HG03460 (cell line): ENCODE results near the gene FZD7.

Experiments used
- ATAC-seq: cut with Tn5 transposase; IDR thresholded peaks from one replicate; pipeline ENCODE4 v1.9.1; 2021; ENCODE audit not compliant: unreplicated experiment

Gene FZD7

GRCh38 chr2:202036601-202037037, 3.0 kb downstream of the FZD7 start:
- no peak for ATAC-seq

GRCh38 chr2:202037086-202037485, 3.4 kb downstream of the FZD7 start:
- ATAC-seq, result no peak

- no peak for ATAC-seq
Measured at GRCh38 chr2:202038471-202039277, 5.0 kb downstream of the FZD7 start.

- no peak for ATAC-seq
Measured at GRCh38 chr2:202039278-202040078, 5.8 kb downstream of the FZD7 start.

GRCh38 chr2:202040079-202040844, 6.6 kb downstream of the FZD7 start:
- no peak for ATAC-seq

GRCh38 chr2:202042444-202042843, 8.8 kb downstream of the FZD7 start:
- ATAC-seq, result no peak

GRCh38 chr2:202043475-202043874, 9.8 kb downstream of the FZD7 start:
- ATAC-seq, result no peak

GRCh38 chr2:202044777-202045176, 11.1 kb downstream of the FZD7 start:
- ATAC-seq, result no peak

GRCh38 chr2:202046572-202046971, 12.9 kb downstream of the FZD7 start:
- no peak for ATAC-seq

GRCh38 chr2:202049092-202049728, 15.6 kb downstream of the FZD7 start:
- ATAC-seq, result no peak

- ATAC-seq, result no peak
Measured at GRCh38 chr2:202049840-202050239, 16.2 kb downstream of the FZD7 start.

- ATAC-seq, result no peak
Measured at GRCh38 chr2:202050652-202051051, 17.0 kb downstream of the FZD7 start.

- ATAC-seq, result no peak
Measured at GRCh38 chr2:202051499-202052161, 18.0 kb downstream of the FZD7 start.

- no peak for ATAC-seq
Measured at GRCh38 chr2:202052235-202052634, 18.6 kb downstream of the FZD7 start.

GRCh38 chr2:202054679-202055078, 21.0 kb downstream of the FZD7 start:
- no peak for ATAC-seq

GRCh38 chr2:202056611-202057010, 23.0 kb downstream of the FZD7 start:
- ATAC-seq, result no peak

GRCh38 chr2:202060218-202060617, 26.6 kb downstream of the FZD7 start:
- no peak for ATAC-seq

GRCh38 chr2:202061695-202062094, 28.0 kb downstream of the FZD7 start:
- ATAC-seq, result no peak

GRCh38 chr2:202064171-202064880, 30.7 kb downstream of the FZD7 start:
- no peak for ATAC-seq

GRCh38 chr2:202064881-202065230, 31.2 kb downstream of the FZD7 start:
- ATAC-seq, result no peak
